CD4-positive, alpha-beta T cell treated with Interleukin-12 subunit alpha and Interleukin-12 subunit beta, for 1 hour (primary cell): Measurements from ENCODE around the gene AMER2.

Source experiments
- DNase-seq: peaks from one replicate; pipeline ENCODE4 v3.0.0-alpha.2; 2020

AMER2 gene

GRCh38 chr13:25148402-25148771 lies 23.7 kb downstream of the AMER2 start:
- DNase-seq: no peak

- DNase-seq: no peak
These were observed 24.3 kb downstream of the AMER2 start for GRCh38 chr13:25147638-25148401.

- no peak for DNase-seq
These were observed 28.4 kb downstream of the AMER2 start for GRCh38 chr13:25143706-25144105.

GRCh38 chr13:25141042-25141441 lies 31.0 kb downstream of the AMER2 start:
- no peak for DNase-seq

GRCh38 chr13:25137788-25138115 lies 34.3 kb downstream of the AMER2 start:
- DNase-seq: no peak

GRCh38 chr13:25136880-25137787 lies 35.0 kb downstream of the AMER2 start:
- no peak for DNase-seq

- no peak for DNase-seq
These were observed 36.2 kb downstream of the AMER2 start for GRCh38 chr13:25135896-25136295.

GRCh38 chr13:25132751-25133390 lies 39.2 kb downstream of the AMER2 start:
- DNase-seq: no peak

GRCh38 chr13:25131881-25132420 lies 40.1 kb downstream of the AMER2 start:
- no peak for DNase-seq

GRCh38 chr13:25130944-25131343 lies 41.1 kb downstream of the AMER2 start:
- DNase-seq: no peak

- no peak for DNase-seq
These were observed 53.6 kb downstream of the AMER2 start for GRCh38 chr13:25118378-25118905.

GRCh38 chr13:25117312-25117711 lies 54.8 kb downstream of the AMER2 start:
- DNase-seq: no peak

- no peak for DNase-seq
These were observed 56.0 kb downstream of the AMER2 start for GRCh38 chr13:25116044-25116443.

GRCh38 chr13:25114220-25114619 lies 57.9 kb downstream of the AMER2 start:
- DNase-seq: peak; percentile 47

- DNase-seq: no peak
These were observed 59.3 kb downstream of the AMER2 start for GRCh38 chr13:25112695-25113255.
